CD4-positive, CD25-positive, alpha-beta regulatory T cell (primary cell): ENCODE results near the gene ATP8A2. TPM values are rescaled to one million over a fixed set of nuclear protein-coding genes. Genes with fewer than 3 reads are reported as not detected.
"Not testable (repeated sequence)": the region's sequence is repeated elsewhere in the genome, so short reads cannot be mapped to it uniquely, and the experiment has no call there.

ENCODE experiments used
- ATAC-seq, 2 donors: fragments of 150-1000 bp; cut with Tn5 transposase; one replicate each; pipeline ENCODE4 v1.10.0; 2021; ENCODE audit warnings: low read depth in 2 of 2, moderate number of reproducible peaks in 2 of 2, moderate library complexity in 1 of 2
- DNase-seq, 3 donors: peaks; one replicate each; pipeline versions ENCODE4 v3.0.0 to v3.0.0-alpha.2; 2012 to 2022; ENCODE audit warnings: mixed read lengths in 1 of 3
- H3K27ac ChIP-seq: one replicate; pipeline ENCODE4 v1.7.0; 2013; ENCODE audit warnings: mild to moderate bottlenecking, low read length; ENCODE audit not compliant: insufficient read depth, poor library complexity, severe bottlenecking
- H3K27me3 ChIP-seq: one replicate; pipeline ENCODE4 v1.7.0; 2013; ENCODE audit warnings: low read length; ENCODE audit not compliant: control insufficient read depth, insufficient read depth
- H3K36me3 ChIP-seq: one replicate; pipeline ENCODE4 v1.7.0; 2013; ENCODE audit warnings: mild to moderate bottlenecking, low read length, moderate library complexity; ENCODE audit not compliant: control insufficient read depth, insufficient read depth
- H3K4me1 ChIP-seq: 2 replicates; pipeline ENCODE4 v1.7.0; 2013; ENCODE audit warnings: mild to moderate bottlenecking, low read length; ENCODE audit not compliant: insufficient read depth, control insufficient read depth, poor library complexity, severe bottlenecking
- H3K4me3 ChIP-seq: one replicate; pipeline ENCODE4 v1.7.0; 2013; ENCODE audit warnings: low read depth, mild to moderate bottlenecking, low read length, moderate library complexity
- H3K9me3 ChIP-seq, 2 experiments: 1 replicate in 1 of 2; 2 replicates in 1 of 2; pipeline ENCODE4 v1.7.0; 2013; ENCODE audit warnings: low read length in 2 of 2, mild to moderate bottlenecking in 1 of 2, moderate library complexity in 1 of 2; ENCODE audit not compliant: control insufficient read depth in 2 of 2
- H3K27ac Mint-ChIP-seq, 3 donors: one replicate each; pipeline ENCODE4 v1.8.0; 2020 to 2022; ENCODE audit warnings: mild to moderate bottlenecking in 3 of 3, mixed read lengths in 3 of 3, moderate library complexity in 2 of 3
- H3K27me3 Mint-ChIP-seq: one replicate; pipeline ENCODE4 v1.8.0; 2022; ENCODE audit warnings: mild to moderate bottlenecking, mixed read lengths
- H3K36me3 Mint-ChIP-seq: one replicate; pipeline ENCODE4 v1.8.0; 2020; ENCODE audit warnings: mixed read lengths
- H3K4me1 Mint-ChIP-seq, 4 donors: one replicate each; pipeline ENCODE4 v1.8.0; 2020 to 2022; ENCODE audit warnings: mixed read lengths in 4 of 4, mild to moderate bottlenecking in 1 of 4
- H3K4me3 Mint-ChIP-seq, 4 donors: one replicate each; pipeline ENCODE4 v1.8.0; 2020 to 2022; ENCODE audit warnings: mild to moderate bottlenecking in 4 of 4, mixed read lengths in 4 of 4, moderate library complexity in 3 of 4
- H3K9me3 Mint-ChIP-seq, 7 donors: one replicate each; pipeline ENCODE4 v1.8.0; 2020 to 2022; ENCODE audit warnings: mixed read lengths in 7 of 7, mild to moderate bottlenecking in 3 of 7, moderate library complexity in 2 of 7
- polyA plus RNA-seq, 4 donors: library from polyadenylated mRNA; unstranded; fragments of 300-500 nt; fragmentation: Illumina TruSeq; gene quantifications; one replicate each; pipeline ENCODE4 v1.2.3, GENCODE V29; 2021
- total RNA-seq: library from RNA; stranded (reverse); gene quantifications from one replicate; pipeline ENCODE4 v1.2.3, GENCODE V29; 2022

ATP8A2 gene
- total and polyA plus RNA-seq, 5 donors from 2014 or later: 0.29 to 0.68 (median 0.55) TPM

- Histone ChIP-seq H3K27ac (no peak overlapping the region), H3K36me3 (no peaks in the 10 kb centered on the region), H3K27me3 (no peaks in the 10 kb centered on the region), H3K9me3 (no peaks in the 10 kb centered on the region), H3K4me3 (no peak overlapping the region), H3K4me1 (no peaks in the 10 kb centered on the region)
- ATAC-seq (no peak), DNase-seq (no peak)
- Mint-ChIP-seq H3K4me3 (no peak overlapping the region), H3K9me3 (peaks cover 0 to 2% (median 0%) of the 10 kb centered on the region in 7 donors), H3K4me1 (no peaks in the 10 kb centered on the region), H3K27ac (no peak overlapping the region), H3K27me3 (no peaks in the 10 kb centered on the region), H3K36me3 (no peaks in the 10 kb centered on the region)
These were observed 122.3 kb downstream of the ATP8A2 start for GRCh38 chr13:25493931-25494640.

- no peak for ATAC-seq
- DNase-seq: no peak
- Mint-ChIP-seq H3K27ac (no peak overlapping the region), H3K9me3 (peaks cover 0 to 2% (median 0%) of the 10 kb centered on the region in 7 donors), H3K36me3 (no peaks in the 10 kb centered on the region), H3K4me3 (no peak overlapping the region), H3K4me1 (no peaks in the 10 kb centered on the region), H3K27me3 (no peaks in the 10 kb centered on the region)
- no peaks in the 10 kb centered on the region for H3K27me3 ChIP-seq
- no peak overlapping the region for H3K4me3 ChIP-seq
- H3K9me3 ChIP-seq: no peaks in the 10 kb centered on the region
- no peaks in the 10 kb centered on the region for H3K4me1 ChIP-seq
- H3K27ac ChIP-seq: no peak overlapping the region
- no peaks in the 10 kb centered on the region for H3K36me3 ChIP-seq
These were observed 123.1 kb downstream of the ATP8A2 start for GRCh38 chr13:25494698-25495411.

- H3K36me3 ChIP-seq: no peaks in the 10 kb centered on the region
- Mint-ChIP-seq H3K4me3 (no peak overlapping the region), H3K4me1 (no peaks in the 10 kb centered on the region), H3K27ac (no peak overlapping the region), H3K27me3 (no peaks in the 10 kb centered on the region), H3K9me3 (no peaks in the 10 kb centered on the region), H3K36me3 (no peaks in the 10 kb centered on the region)
- H3K27me3 ChIP-seq: no peaks in the 10 kb centered on the region
- ATAC-seq: no peak
- H3K9me3 ChIP-seq: no peaks in the 10 kb centered on the region
- no peaks in the 10 kb centered on the region for H3K4me1 ChIP-seq
- H3K4me3 ChIP-seq: no peak overlapping the region
- no peak for DNase-seq
- no peak overlapping the region for H3K27ac ChIP-seq
These were observed 129.5 kb downstream of the ATP8A2 start for GRCh38 chr13:25501231-25501630.

- Mint-ChIP-seq H3K4me1 (no peaks in the 10 kb centered on the region), H3K27me3 (no peaks in the 10 kb centered on the region), H3K9me3 (no peaks in the 10 kb centered on the region)
These were observed 130.3 kb downstream of the ATP8A2 start for GRCh38 chr13:25502031-25502430.

GRCh38 chr13:25502551-25502950 lies 130.8 kb downstream of the ATP8A2 start:
- Histone ChIP-seq H3K27me3 (no peaks in the 10 kb centered on the region), H3K27ac (no peak overlapping the region), H3K9me3 (no peaks in the 10 kb centered on the region), H3K4me3 (no peak overlapping the region), H3K4me1 (no peaks in the 10 kb centered on the region), H3K36me3 (no peaks in the 10 kb centered on the region)
- Mint-ChIP-seq H3K4me1 (no peaks in the 10 kb centered on the region), H3K36me3 (no peaks in the 10 kb centered on the region), H3K27ac (no peak overlapping the region), H3K9me3 (no peaks in the 10 kb centered on the region), H3K4me3 (no peak overlapping the region), H3K27me3 (no peaks in the 10 kb centered on the region)
- DNase-seq (no peak), ATAC-seq (no peak)

More at GRCh38 chr13:25502031-25502430, 130.3 kb downstream of the ATP8A2 start:
- Histone ChIP-seq H3K4me1 (no peaks in the 10 kb centered on the region), H3K27me3 (no peaks in the 10 kb centered on the region), H3K36me3 (no peaks in the 10 kb centered on the region), H3K27ac (no peak overlapping the region), H3K4me3 (no peak overlapping the region), H3K9me3 (no peaks in the 10 kb centered on the region)
- Mint-ChIP-seq H3K36me3 (no peaks in the 10 kb centered on the region), H3K27ac (no peak overlapping the region), H3K4me3 (no peak overlapping the region)
- ATAC-seq (no peak), DNase-seq (no peak)

- no peaks in the 10 kb centered on the region for H3K4me1 Mint-ChIP-seq
- H3K27ac ChIP-seq: no peak overlapping the region
- no peaks in the 10 kb centered on the region for H3K9me3 ChIP-seq
- H3K9me3 Mint-ChIP-seq: no peaks in the 10 kb centered on the region
- H3K36me3 ChIP-seq: no peaks in the 10 kb centered on the region
- no peaks in the 10 kb centered on the region for H3K36me3 Mint-ChIP-seq
- H3K4me1 ChIP-seq: no peaks in the 10 kb centered on the region
- no peak overlapping the region for H3K27ac Mint-ChIP-seq
- H3K27me3 Mint-ChIP-seq: no peaks in the 10 kb centered on the region
- ATAC-seq (no peak), DNase-seq (no peak)
- no peak overlapping the region for H3K4me3 ChIP-seq
- peaks cover 3% of the 10 kb centered on the region for H3K27me3 ChIP-seq
- H3K4me3 Mint-ChIP-seq: no peak overlapping the region
These were observed 132.1 kb downstream of the ATP8A2 start for GRCh38 chr13:25503856-25504255.

GRCh38 chr13:25507841-25508240 lies 136.1 kb downstream of the ATP8A2 start:
- Mint-ChIP-seq H3K36me3 (no peaks in the 10 kb centered on the region), H3K27ac (no peak overlapping the region), H3K9me3 (peaks cover 0 to 10% (median 0%) of the 10 kb centered on the region in 7 donors), H3K4me3 (no peak overlapping the region), H3K4me1 (no peaks in the 10 kb centered on the region), H3K27me3 (no peaks in the 10 kb centered on the region)
- no peak for ATAC-seq
- Histone ChIP-seq H3K36me3 (no peaks in the 10 kb centered on the region), H3K4me1 (no peaks in the 10 kb centered on the region), H3K27ac (no peak overlapping the region), H3K9me3 (peaks cover 0 to 4% of the 10 kb centered on the region in 2 experiments), H3K27me3 (peaks cover 3% of the 10 kb centered on the region), H3K4me3 (no peak overlapping the region)
- no peak for DNase-seq

GRCh38 chr13:25513060-25513459 lies 141.3 kb downstream of the ATP8A2 start:
- ATAC-seq, H3K27me3 Mint-ChIP-seq, H3K27ac ChIP-seq, H3K4me3 Mint-ChIP-seq, H3K4me1 Mint-ChIP-seq, H3K4me1 ChIP-seq, H3K27ac Mint-ChIP-seq, H3K9me3 ChIP-seq, H3K36me3 ChIP-seq, H3K4me3 ChIP-seq, H3K27me3 ChIP-seq, H3K36me3 Mint-ChIP-seq, DNase-seq: not testable (repeated sequence)
- H3K9me3 Mint-ChIP-seq: peaks cover 0 to 15% (median 2%) of the 10 kb centered on the region in 7 donors
